GM19468 (cell line): ENCODE data around the gene PON2.
A peak's percentile ranks its signal among the peaks of the same experiment; 100 is the strongest.
"Not testable (repeated sequence)": the region's sequence is repeated elsewhere in the genome, so short reads cannot be mapped to it uniquely, and the experiment has no call there.

Source experiments
- ATAC-seq: cut with Tn5 transposase; IDR thresholded peaks from one replicate; pipeline ENCODE4 v1.9.1; 2021; ENCODE audit warnings: mild to moderate bottlenecking, moderate library complexity, moderate number of reproducible peaks; ENCODE audit not compliant: unreplicated experiment; ENCODE audit errors: extremely low read depth

PON2 gene

GRCh38 chr7:95434557-95435421, at the start of gene PON2:
Gene PON2 (minus strand): TSS chr7:95435028. CDS start chr7:95434951, 77 bp downstream.
- peak; percentile 85 for ATAC-seq

- ATAC-seq, result no peak
Measured at GRCh38 chr7:95482424-95482823, 47.6 kb upstream of the PON2 start.

GRCh38 chr7:95481271-95482165, 46.7 kb upstream of the PON2 start:
- ATAC-seq, result no peak

GRCh38 chr7:95479992-95480624, 45.3 kb upstream of the PON2 start:
- peak; percentile 60 for ATAC-seq

- ATAC-seq, result no peak
Measured at GRCh38 chr7:95478272-95479037, 43.6 kb upstream of the PON2 start.

GRCh38 chr7:95476904-95477594, 42.2 kb upstream of the PON2 start:
- peak; percentile 39 for ATAC-seq

GRCh38 chr7:95476072-95476847, 41.4 kb upstream of the PON2 start:
- no peak for ATAC-seq

GRCh38 chr7:95473276-95473985, 38.6 kb upstream of the PON2 start:
- ATAC-seq, result no peak

GRCh38 chr7:95472581-95473161, 37.8 kb upstream of the PON2 start:
- ATAC-seq, result no peak

GRCh38 chr7:95471071-95471470, 36.2 kb upstream of the PON2 start:
- no peak for ATAC-seq

- peak; percentile 91 for ATAC-seq
Measured at GRCh38 chr7:95470452-95470851, 35.6 kb upstream of the PON2 start.

- no peak for ATAC-seq
Measured at GRCh38 chr7:95469848-95470247, 35.0 kb upstream of the PON2 start.

GRCh38 chr7:95469187-95469586, 34.4 kb upstream of the PON2 start:
- ATAC-seq, result no peak

GRCh38 chr7:95467912-95468607, 33.2 kb upstream of the PON2 start:
- no peak for ATAC-seq

- ATAC-seq, result not testable (repeated sequence)
Measured at GRCh38 chr7:95460653-95461052, 25.8 kb upstream of the PON2 start.

- ATAC-seq, result no peak
Measured at GRCh38 chr7:95457947-95458346, 23.1 kb upstream of the PON2 start.

GRCh38 chr7:95454438-95455045, 19.7 kb upstream of the PON2 start:
- ATAC-seq, result no peak
